ENCODE measurements around the gene FBF1.

The FBF1 gene

GRCh38 chr17:75915268-75915667, 25.6 kb downstream of the FBF1 start:
- TF ChIP-seq CTCF (IDR thresholded peaks at IDR 0.05; ENCODE audit: borderline replicate concordance, insufficient read depth, low read depth, low read length) = no peak
- H3K4me3 ChIP-seq (ENCODE audit: low read depth, low read length) = no peak overlapping the region

GRCh38 chr17:75914643-75915267, 26.1 kb downstream of the FBF1 start:
- no peak for TF ChIP-seq CTCF (IDR thresholded peaks at IDR 0.05; ENCODE audit: borderline replicate concordance, insufficient read depth, low read depth, low read length)
- no peak overlapping the region for H3K4me3 ChIP-seq (ENCODE audit: low read depth, low read length)

GRCh38 chr17:75913537-75914210, 27.2 kb downstream of the FBF1 start:
- H3K4me3 ChIP-seq (ENCODE audit: low read depth, low read length) = no peak overlapping the region
- TF ChIP-seq CTCF (IDR thresholded peaks at IDR 0.05; ENCODE audit: borderline replicate concordance, insufficient read depth, low read depth, low read length) = no peak

- no peak for TF ChIP-seq CTCF (IDR thresholded peaks at IDR 0.05; ENCODE audit: borderline replicate concordance, insufficient read depth, low read depth, low read length)
These were observed 30.1 kb downstream of the FBF1 start for GRCh38 chr17:75910699-75911098.

GRCh38 chr17:75909812-75910274, 31.0 kb downstream of the FBF1 start:
- H3K4me3 ChIP-seq (ENCODE audit: low read depth, low read length) = no peak overlapping the region
- TF ChIP-seq CTCF (IDR thresholded peaks at IDR 0.05; ENCODE audit: borderline replicate concordance, insufficient read depth, low read depth, low read length) = no peak

More at GRCh38 chr17:75910699-75911098, 30.1 kb downstream of the FBF1 start:
- no peak overlapping the region for H3K4me3 ChIP-seq (ENCODE audit: low read depth, low read length)

- no peak for TF ChIP-seq CTCF (IDR thresholded peaks at IDR 0.05; ENCODE audit: borderline replicate concordance, insufficient read depth, low read depth, low read length)
- H3K4me3 ChIP-seq (ENCODE audit: low read depth, low read length) = no peak overlapping the region
These were observed 31.6 kb downstream of the FBF1 start for GRCh38 chr17:75909051-75909811.

Data from GM12875 (cell line).